ENCODE results near the gene MMP1.
A peak's percentile ranks its signal among the peaks of the same experiment; 100 is the strongest.
"Not testable (repeated sequence)": the region's sequence is repeated elsewhere in the genome, so short reads cannot be mapped to it uniquely, and the experiment has no call there.

MMP1 gene

GRCh38 chr11:102757823-102758549, 40.0 kb downstream of the MMP1 start:
- DNase-seq: peak; percentile 63

GRCh38 chr11:102753267-102753666, 44.7 kb downstream of the MMP1 start:
- DNase-seq: no peak

GRCh38 chr11:102751673-102752072, 46.3 kb downstream of the MMP1 start:
- no peak for DNase-seq

GRCh38 chr11:102749101-102749722, 48.7 kb downstream of the MMP1 start:
- DNase-seq: no peak

GRCh38 chr11:102746746-102747578, 51.0 kb downstream of the MMP1 start:
- not testable (repeated sequence) for DNase-seq
